Loucy (cell line): ENCODE results near the gene KRTAP2-4.
"Not testable (repeated sequence)": the region's sequence is repeated elsewhere in the genome, so short reads cannot be mapped to it uniquely, and the experiment has no call there.

Source experiments
- H2AFZ ChIP-seq: fragments of 200-600 bp; sonication (generic); 2 replicates; pipeline ENCODE4 v1.6.0; 2016; ENCODE audit warnings: antibody characterized with exemption, mild to moderate bottlenecking, low read length, moderate library complexity
- H3F3A ChIP-seq: fragments of 200-600 bp; 2 replicates; pipeline ENCODE4 v1.6.0; 2016; ENCODE audit warnings: antibody characterized with exemption, low read depth, mild to moderate bottlenecking
- H3K27me3 ChIP-seq: fragments of 200-600 bp; sonication (generic); 2 replicates; pipeline ENCODE4 v1.6.1; 2014; ENCODE audit warnings: low read length, mild to moderate bottlenecking; ENCODE audit not compliant: insufficient read depth, poor library complexity, severe bottlenecking
- H3K36me3 ChIP-seq: fragments of 200-600 bp; sonication (generic); 2 replicates; pipeline ENCODE4 v1.6.1; 2016; ENCODE audit warnings: low read length; ENCODE audit not compliant: insufficient read depth
- H3K4me1 ChIP-seq: fragments of 200-600 bp; sonication (generic); 2 replicates; pipeline ENCODE4 v1.5.1; 2014; ENCODE audit warnings: low read length, mild to moderate bottlenecking; ENCODE audit not compliant: insufficient read depth, poor library complexity, severe bottlenecking
- H3K4me2 ChIP-seq: fragments of 200-600 bp; sonication (generic); 2 replicates; pipeline ENCODE4 v1.6.0; 2014; ENCODE audit warnings: antibody characterized with exemption, low read length, low read depth, mild to moderate bottlenecking; ENCODE audit not compliant: poor library complexity, severe bottlenecking
- H3K4me3 ChIP-seq: fragments of 200-600 bp; sonication (generic); 2 replicates; pipeline ENCODE4 v1.5.1; 2014; ENCODE audit warnings: low read length, mild to moderate bottlenecking, mixed read lengths; ENCODE audit not compliant: poor library complexity, severe bottlenecking
- H3K79me2 ChIP-seq: fragments of 200-600 bp; sonication (generic); 2 replicates; pipeline ENCODE4 v1.6.1; 2014; ENCODE audit warnings: low read length; ENCODE audit not compliant: insufficient read depth
- H3K9ac ChIP-seq: fragments of 200-600 bp; sonication (generic); 2 replicates; pipeline ENCODE4 v1.6.0; 2014; ENCODE audit warnings: mild to moderate bottlenecking, low read depth, low read length, moderate library complexity; ENCODE audit not compliant: poor library complexity, severe bottlenecking
- H3K9me2 ChIP-seq: fragments of 200-600 bp; sonication (generic); replicated peaks from 2 replicates; pipeline ENCODE4 v1.6.1; 2016; ENCODE audit warnings: low read depth, low read length, mixed read lengths
- H3K9me3 ChIP-seq: fragments of 200-600 bp; sonication (generic); 2 replicates; pipeline ENCODE4 v1.6.1; 2014; ENCODE audit warnings: mild to moderate bottlenecking, antibody characterized with exemption, low read length, low read depth; ENCODE audit not compliant: insufficient read depth
- H4K20me1 ChIP-seq: fragments of 200-600 bp; sonication (generic); 2 replicates; pipeline ENCODE4 v1.6.0; 2014; ENCODE audit warnings: antibody characterized with exemption, low read length, mild to moderate bottlenecking; ENCODE audit not compliant: insufficient read depth, poor library complexity, severe bottlenecking
- EZH2phosphoT487 ChIP-seq: fragments of 200-600 bp; IDR thresholded peaks from 2 replicates; pipeline ENCODE4 v1.6.1; 2018; ENCODE audit warnings: antibody characterized with exemption, mild to moderate bottlenecking, moderate library complexity, borderline replicate concordance
- TF ChIP-seq, protein P1 (sequence below): fragments of 200-600 bp; sonication (generic); conservative IDR thresholded peaks from 2 replicates; pipeline ENCODE4 v1.5.1; 2014; ENCODE audit warnings: mild to moderate bottlenecking, antibody characterized with exemption, low read length

KRTAP2-4 gene

DNA sequence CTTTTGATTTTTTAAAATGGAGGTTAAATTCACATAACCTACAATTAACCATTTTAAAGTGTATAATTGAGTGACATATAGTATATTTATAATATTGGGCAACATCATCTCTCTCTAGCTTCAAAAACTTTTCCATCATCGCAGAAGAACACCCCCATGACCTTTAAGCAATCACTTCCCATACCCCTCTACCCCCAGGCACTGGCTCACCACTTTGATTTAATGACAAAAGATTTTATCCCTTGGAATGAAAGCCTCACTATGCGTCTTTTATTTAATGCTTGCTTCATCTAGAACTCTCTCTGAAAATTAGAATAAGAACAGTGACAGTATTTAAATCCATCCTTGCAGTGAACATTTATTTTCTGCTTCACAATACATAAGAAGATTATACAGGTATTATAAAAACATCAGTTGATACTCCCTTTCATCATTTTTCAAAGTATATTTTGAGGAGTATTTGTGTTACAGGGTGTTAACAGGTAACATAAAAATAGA is 27.8 kb downstream of the KRTAP2-4 start:
- Histone ChIP-seq H2AFZ (no peak overlapping the region), H3F3A (no peaks in the 10 kb centered on the region), H3K27me3 (peaks cover 32% of the 10 kb centered on the region), H3K4me3 (no peak overlapping the region), H4K20me1 (no peaks in the 10 kb centered on the region), H3K9me3 (no peaks in the 10 kb centered on the region), H3K9me2 (no peaks in the 10 kb centered on the region), H3K4me1 (no peaks in the 10 kb centered on the region), H3K79me2 (no peaks in the 10 kb centered on the region), H3K9ac (no peak overlapping the region), H3K36me3 (no peaks in the 10 kb centered on the region), H3K4me2 (no peak overlapping the region)
- TF ChIP-seq, protein P1, sequence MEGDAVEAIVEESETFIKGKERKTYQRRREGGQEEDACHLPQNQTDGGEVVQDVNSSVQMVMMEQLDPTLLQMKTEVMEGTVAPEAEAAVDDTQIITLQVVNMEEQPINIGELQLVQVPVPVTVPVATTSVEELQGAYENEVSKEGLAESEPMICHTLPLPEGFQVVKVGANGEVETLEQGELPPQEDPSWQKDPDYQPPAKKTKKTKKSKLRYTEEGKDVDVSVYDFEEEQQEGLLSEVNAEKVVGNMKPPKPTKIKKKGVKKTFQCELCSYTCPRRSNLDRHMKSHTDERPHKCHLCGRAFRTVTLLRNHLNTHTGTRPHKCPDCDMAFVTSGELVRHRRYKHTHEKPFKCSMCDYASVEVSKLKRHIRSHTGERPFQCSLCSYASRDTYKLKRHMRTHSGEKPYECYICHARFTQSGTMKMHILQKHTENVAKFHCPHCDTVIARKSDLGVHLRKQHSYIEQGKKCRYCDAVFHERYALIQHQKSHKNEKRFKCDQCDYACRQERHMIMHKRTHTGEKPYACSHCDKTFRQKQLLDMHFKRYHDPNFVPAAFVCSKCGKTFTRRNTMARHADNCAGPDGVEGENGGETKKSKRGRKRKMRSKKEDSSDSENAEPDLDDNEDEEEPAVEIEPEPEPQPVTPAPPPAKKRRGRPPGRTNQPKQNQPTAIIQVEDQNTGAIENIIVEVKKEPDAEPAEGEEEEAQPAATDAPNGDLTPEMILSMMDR = no peak
- TF ChIP-seq EZH2phosphoT487 = no peak

DNA sequence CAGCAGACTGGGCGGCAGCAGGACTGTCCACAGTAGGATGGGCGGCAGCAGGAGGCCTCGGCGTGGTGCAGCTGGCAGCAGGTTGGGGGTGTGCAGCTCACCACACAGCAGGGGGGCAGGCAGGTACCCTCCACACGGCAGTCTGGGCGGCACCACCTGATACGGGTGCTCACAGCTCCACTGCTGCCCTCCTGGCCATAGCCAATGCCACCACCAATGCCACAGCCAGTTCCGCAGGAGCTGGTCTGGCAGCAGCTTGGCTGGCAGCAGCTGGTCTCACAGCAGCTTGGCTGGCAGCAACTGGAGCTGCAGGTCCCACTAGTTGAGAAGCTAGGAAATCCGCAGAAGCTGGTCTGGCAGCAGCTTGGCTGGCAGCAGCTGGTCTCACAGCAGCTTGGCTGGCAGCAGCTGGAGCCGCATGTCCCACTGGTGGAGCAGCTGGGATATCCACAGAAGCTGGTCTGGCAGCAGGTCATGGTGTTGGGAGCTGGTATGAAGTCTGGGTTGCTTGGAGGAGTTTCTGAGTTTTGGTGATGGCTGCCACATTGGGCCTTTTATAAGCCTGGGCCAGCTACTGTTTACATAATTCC is 31.2 kb downstream of the KRTAP2-4 start, which contains the start of gene KRTAP1-3:
TSS of gene KRTAP1-3 (minus strand) at position 529 of the 590 bp plus-strand sequence. CDS start at position 476, 53 bp downstream.
- H3K79me2 ChIP-seq, H3K9me3 ChIP-seq, H4K20me1 ChIP-seq, H2AFZ ChIP-seq, H3K9me2 ChIP-seq, H3K36me3 ChIP-seq, H3K9ac ChIP-seq, H3K4me3 ChIP-seq, H3F3A ChIP-seq, H3K4me2 ChIP-seq, H3K4me1 ChIP-seq, H3K27me3 ChIP-seq: not testable (repeated sequence)

DNA sequence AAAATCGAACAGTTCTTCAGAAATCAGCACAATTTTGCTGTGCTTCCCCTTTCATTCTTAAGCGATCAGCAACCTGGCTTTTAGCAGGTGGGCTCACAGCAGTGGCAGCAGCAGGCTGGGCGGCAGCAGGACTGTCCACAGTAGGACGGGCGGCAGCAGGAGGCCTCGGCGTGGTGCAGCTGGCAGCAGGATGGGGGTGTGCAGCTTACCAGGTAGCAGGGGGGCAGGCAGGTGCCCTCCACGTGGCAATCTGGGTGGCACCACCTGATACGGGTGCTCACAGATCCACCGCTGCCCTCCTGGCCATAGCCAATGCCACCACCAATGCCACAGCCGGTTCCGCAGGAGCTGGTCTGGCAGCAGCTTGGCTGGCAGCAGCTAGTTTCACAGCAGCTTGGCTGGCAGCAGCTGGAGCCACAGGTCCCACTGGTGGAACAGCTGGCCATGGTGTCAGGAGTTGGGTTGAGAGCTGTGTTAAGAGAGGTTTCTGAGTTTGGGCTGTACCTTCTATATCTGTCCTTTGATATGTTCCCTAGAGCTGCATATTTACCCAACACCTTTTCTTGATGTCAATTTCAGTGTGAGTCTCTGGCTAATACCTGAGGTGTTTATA is 35.9 kb downstream of the KRTAP2-4 start, which contains the start of gene KRTAP1-4:
TSS of gene KRTAP1-4 (minus strand) at position 563 of the 613 bp plus-strand sequence. CDS start at position 446, 117 bp downstream.
- Histone ChIP-seq H3K9me3 (no peaks in the 10 kb centered on the region), H3K9ac (no peak within 1 kb of the TSS), H3K36me3 (no peaks in the 10 kb centered on the region), H4K20me1 (no peaks in the 10 kb centered on the region), H3K4me3 (no peak within 1 kb of the TSS), H3K79me2 (no peaks in the 10 kb centered on the region), H2AFZ (no peak within 1 kb of the TSS), H3K27me3 (no peaks in the 10 kb centered on the region), H3F3A (no peaks in the 10 kb centered on the region), H3K9me2 (no peaks in the 10 kb centered on the region), H3K4me1 (no peaks in the 10 kb centered on the region), H3K4me2 (no peak within 1 kb of the TSS)
- TF ChIP-seq, protein P1 = no peak
- no peak for TF ChIP-seq EZH2phosphoT487
